AG04450 (cell line): ENCODE measurements around the gene ACOT9. TPM values are rescaled to one million over a fixed set of nuclear protein-coding genes. Genes with fewer than 3 reads are reported as not detected.

Source experiments
- CTCF ChIA-PET: fragments of 300-600, 350-600 bp; formaldehyde crosslinking; extraction: SDS; loops from one replicate; lab custom pipeline; 2022; ENCODE audit warnings: antibody characterized with exemption, inconsistent platforms; lab: Charles Lee
- POLR2A ChIA-PET: fragments of 350-600 bp; formaldehyde crosslinking; extraction: SDS; loops from one replicate; lab custom pipeline; 2021; ENCODE audit warnings: antibody characterized with exemption, inconsistent platforms; lab: Yijun Ruan, JAX
- DNase-seq: peaks from one replicate; pipeline ENCODE4 v3.0.0-alpha.2; 2011; ENCODE audit warnings: low read depth, low spot score
- H3K27ac ChIP-seq: one replicate; pipeline ENCODE4 v1.5.1; 2012; ENCODE audit warnings: low read depth, low read length, control low read depth
- H3K27me3 ChIP-seq: one replicate; pipeline ENCODE4 v1.6.0; 2012; ENCODE audit warnings: low read length; ENCODE audit not compliant: control insufficient read depth, insufficient read depth
- H3K4me3 ChIP-seq: 2 replicates; pipeline ENCODE4 v1.5.1; 2011; ENCODE audit warnings: mild to moderate bottlenecking, low read depth, low read length, control low read depth
- H3K9me3 ChIP-seq: 2 replicates; pipeline ENCODE4 v1.5.1; 2012; ENCODE audit warnings: low read length; ENCODE audit not compliant: control insufficient read depth, insufficient read depth
- CTCF ChIP-seq: IDR thresholded peaks from 2 replicates; pipeline ENCODE4 v1.5.1; 2011; ENCODE audit warnings: low read depth, low read length, control low read depth, inconsistent platforms
- polyA plus RNA-seq: library from polyadenylated mRNA; depleted of rRNA; stranded (reverse); fragments of >200 nt; gene quantifications from 2 replicates; pipeline ENCODE4 v1.2.3, GENCODE V29; 2011

ACOT9 gene
- polyA plus RNA-seq, 1 experiment: 62.5 TPM

GRCh38 chrX:23784470-23785331 is 41.6 kb upstream of the ACOT9 start:
- Histone ChIP-seq H3K27ac (peak overlapping the region; percentile 55), H3K4me3 (peak overlapping the region; percentile 82), H3K9me3 (no peaks in the 10 kb centered on the region), H3K27me3 (no peaks in the 10 kb centered on the region)
- no peak for TF ChIP-seq CTCF
- ChIA-PET POLR2A (interaction anchor here (0.6 to 2.4 kb wide), 5 partner anchors 12 to 241 kb away, joined by 4 to 60 read pairs (median 7); no protein-coding TSS in a partner anchor), CTCF (interaction anchor here (0.8 to 5.1 kb wide), 5 partner anchors 14 to 117 kb away, joined by 3 to 63 read pairs (median 5); no protein-coding TSS in a partner anchor)
- no peak for DNase-seq

- Histone ChIP-seq H3K9me3 (no peaks in the 10 kb centered on the region), H3K27ac (peak overlapping the region; percentile 68), H3K27me3 (no peaks in the 10 kb centered on the region), H3K4me3 (peak overlapping the region; percentile 82)
- CTCF ChIA-PET: interaction anchor here (0.8 to 5.1 kb wide), 11 partner anchors 13 to 123 kb away, joined by 3 to 63 read pairs (median 5); no protein-coding TSS in a partner anchor
- no peak for TF ChIP-seq CTCF
- POLR2A ChIA-PET: interaction anchor here (0.7 to 2.4 kb wide), 8 partner anchors 27 to 242 kb away, joined by 3 to 60 read pairs (median 8); partner anchors contain the start of gene ACOT9
- no peak for DNase-seq
Measured at GRCh38 chrX:23783589-23784469, 40.8 kb upstream of the ACOT9 start.

- H3K9me3 ChIP-seq: no peaks in the 10 kb centered on the region
- TF ChIP-seq CTCF: peak; percentile 70
- CTCF ChIA-PET: interaction anchor here (0.7 to 5.1 kb wide), 22 partner anchors 10 to 132 kb away, joined by 3 to 63 read pairs (median 4); no protein-coding TSS in a partner anchor
Measured at GRCh38 chrX:23782863-23783588, 40.0 kb upstream of the ACOT9 start, which contains the start of gene SAT1. Gene SAT1 (plus strand): TSS chrX:23783173. CDS start chrX:23783352, 179 bp downstream.

GRCh38 chrX:23782455-23782854 is 39.4 kb upstream of the ACOT9 start:
- Histone ChIP-seq H3K9me3 (no peaks in the 10 kb centered on the region), H3K27ac (peak overlapping the region; percentile 39), H3K4me3 (peak overlapping the region; percentile 31), H3K27me3 (no peaks in the 10 kb centered on the region)
- ChIA-PET CTCF (interaction anchor here (0.7 to 5.1 kb wide), 21 partner anchors 11 to 133 kb away, joined by 3 to 63 read pairs (median 4); no protein-coding TSS in a partner anchor), POLR2A (interaction anchor here (0.5 to 2.4 kb wide), 22 partner anchors 8 to 125 kb away, joined by 3 to 60 read pairs (median 4); partner anchors contain the start of genes ACOT9, APOO and CXorf58)
- DNase-seq: no peak
- no peak for TF ChIP-seq CTCF

More at GRCh38 chrX:23782863-23783588, 40.0 kb upstream of the ACOT9 start, which contains the start of gene SAT1:
- Histone ChIP-seq H3K4me3 (peak within 1 kb of the TSS; percentile 82), H3K27me3 (no peaks in the 10 kb centered on the region), H3K27ac (peak within 1 kb of the TSS; percentile 93)
- POLR2A ChIA-PET: interaction anchor here (0.5 to 2.4 kb wide), 21 partner anchors 8 to 124 kb away, joined by 3 to 60 read pairs (median 4); partner anchors contain the start of genes ACOT9, APOO and CXorf58
- peak; percentile 83 for DNase-seq
